Urothelium cell line (cell line): ENCODE measurements around the gene TAPT1.
A peak's percentile ranks its signal among the peaks of the same experiment; 100 is the strongest.
"Not testable (repeated sequence)": the region's sequence is repeated elsewhere in the genome, so short reads cannot be mapped to it uniquely, and the experiment has no call there.

Source experiments
- DNase-seq: peaks from one replicate; pipeline ENCODE4 v3.0.0; 2011; ENCODE audit warnings: low spot score, mixed read lengths
- FAIRE-seq: peaks from 2 replicates; lab custom pipeline; 2011; peaks lifted over from hg19 to GRCh38; lab: Jason Lieb, UNC

Gene TAPT1

DNA sequence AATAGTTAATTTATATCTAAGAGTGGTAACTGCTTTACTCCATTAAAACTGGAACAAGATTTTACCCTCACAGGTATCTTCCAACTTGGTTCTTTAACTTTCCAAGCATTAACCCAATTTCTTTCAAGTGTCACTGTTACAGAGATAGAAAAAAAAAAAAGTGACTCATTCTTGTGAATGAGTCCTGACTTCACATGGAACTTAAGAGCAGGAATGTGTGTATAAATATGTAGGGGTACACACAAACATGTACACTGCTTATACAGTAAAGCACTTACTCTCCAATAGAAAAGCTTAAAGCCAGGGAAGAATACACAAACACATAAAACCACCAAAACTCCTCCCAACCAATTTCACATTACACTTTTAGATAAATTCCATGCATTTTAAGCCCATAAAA, 38.8 kb downstream of the TAPT1 start:
- FAIRE-seq: no peak
- DNase-seq: no peak

DNA sequence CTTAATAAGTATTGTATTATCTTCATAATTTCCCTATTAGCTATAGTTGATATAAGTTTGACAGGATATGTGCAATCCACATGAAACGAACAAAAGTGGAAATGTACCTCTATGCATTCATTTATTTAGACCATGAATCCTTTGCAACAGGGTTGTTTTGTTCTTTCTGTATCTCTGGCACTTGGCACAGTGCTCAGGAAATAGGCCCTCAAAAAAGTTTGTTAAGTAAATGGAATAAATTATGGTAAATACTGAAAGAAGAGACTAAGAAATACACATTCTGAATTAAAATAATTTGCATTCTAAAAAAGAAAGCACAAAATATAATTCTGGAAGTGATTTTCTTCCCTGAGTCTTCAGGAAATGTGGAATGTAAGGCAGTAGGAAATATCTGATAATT, 39.3 kb downstream of the TAPT1 start:
- DNase-seq: no peak
- no peak for FAIRE-seq

GRCh38 chr4:16183604-16184003, 42.7 kb downstream of the TAPT1 start:
- FAIRE-seq (no peak), DNase-seq (no peak)

DNA sequence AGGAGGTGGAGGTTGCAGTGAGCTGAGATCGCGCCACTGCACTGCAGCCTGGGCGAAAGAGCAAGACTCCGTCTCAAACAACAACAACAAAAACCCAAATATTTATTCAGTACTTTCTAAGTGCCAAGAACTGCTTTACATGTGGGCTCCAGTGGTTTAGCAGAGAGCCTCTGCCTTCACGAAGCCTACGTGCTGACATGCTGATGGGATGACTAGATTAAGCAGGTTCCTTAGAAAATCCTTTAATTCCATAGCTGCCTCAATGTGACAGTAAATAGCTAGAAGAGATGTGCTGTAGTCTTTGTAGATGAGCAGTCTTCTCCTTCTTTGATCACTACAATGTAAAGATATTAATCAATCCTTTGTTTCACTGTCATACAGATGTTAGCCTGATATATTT, 49.6 kb downstream of the TAPT1 start:
- DNase-seq (no peak), FAIRE-seq (no peak)

DNA sequence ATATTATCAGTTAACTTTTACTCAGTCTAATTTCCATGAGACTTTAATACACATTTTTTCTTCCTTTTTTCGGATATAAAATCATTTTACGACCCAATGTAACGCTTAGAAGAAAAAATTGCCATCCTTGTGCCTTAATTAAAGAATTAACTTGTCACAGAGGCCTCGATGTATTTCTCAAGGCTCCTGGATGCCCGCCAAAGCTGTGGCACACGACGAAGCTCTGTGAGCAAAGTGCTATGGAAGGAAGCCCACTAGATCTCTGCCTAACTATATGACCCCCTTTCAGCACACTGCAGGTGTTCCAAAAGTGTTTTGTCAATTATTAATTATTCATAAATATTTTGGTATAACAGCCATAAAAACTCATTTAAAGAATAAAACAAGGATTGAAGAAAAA, 54.4 kb downstream of the TAPT1 start:
- FAIRE-seq (no peak), DNase-seq (no peak)

- no peak for FAIRE-seq
- no peak for DNase-seq
Measured at GRCh38 chr4:16169490-16169889, 56.8 kb downstream of the TAPT1 start.

GRCh38 chr4:16168710-16169388, 57.4 kb downstream of the TAPT1 start:
- FAIRE-seq (no peak), DNase-seq (no peak)

GRCh38 chr4:16168144-16168543, 58.1 kb downstream of the TAPT1 start:
- DNase-seq (no peak), FAIRE-seq (no peak)

DNA sequence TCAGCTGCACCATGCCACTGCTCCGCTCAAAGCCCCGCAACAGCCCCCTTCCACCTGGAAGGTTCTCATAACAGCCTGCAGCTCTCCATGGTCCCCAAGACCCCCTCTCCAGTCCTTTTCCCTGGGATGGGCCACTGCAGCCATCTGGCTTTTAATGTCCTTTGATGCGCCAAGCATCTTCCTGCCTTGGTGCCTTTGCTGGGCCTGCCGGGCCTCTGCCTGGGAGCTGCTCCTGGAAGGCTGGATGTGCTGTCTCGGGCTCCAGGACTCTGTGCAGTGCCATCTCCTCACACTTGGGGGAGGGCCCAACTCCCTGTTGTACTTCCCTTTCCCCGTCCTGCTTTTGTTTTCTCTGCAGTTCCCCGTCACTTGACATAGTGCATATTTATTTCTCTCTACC, 60.3 kb downstream of the TAPT1 start:
- DNase-seq (no peak), FAIRE-seq (no peak)

DNA sequence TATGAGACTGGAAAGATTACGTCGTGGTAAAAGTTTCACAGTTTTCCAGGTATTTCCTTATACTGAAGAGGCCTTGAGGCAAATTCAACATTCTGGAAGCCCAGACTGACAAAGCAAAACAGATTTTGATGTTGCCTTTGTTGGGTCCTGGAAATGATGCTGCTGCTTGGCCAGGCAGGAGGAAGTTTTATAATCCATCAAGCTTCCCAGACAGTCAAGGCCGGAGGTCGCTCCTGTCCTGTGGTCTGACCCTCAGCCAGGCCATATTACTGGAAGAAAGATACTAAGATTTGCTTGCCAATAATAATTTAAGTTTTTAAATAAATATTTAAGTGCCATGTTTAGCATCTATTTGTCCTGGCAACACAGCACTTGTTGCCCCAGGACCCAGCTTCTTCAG, 63.4 kb downstream of the TAPT1 start:
- FAIRE-seq (no peak), DNase-seq (no peak)

- no peak for FAIRE-seq
- DNase-seq: no peak
Measured at GRCh38 chr4:16161851-16162408, 64.3 kb downstream of the TAPT1 start.

- no peak for FAIRE-seq
- DNase-seq: no peak
Measured at GRCh38 chr4:16160457-16160856, 65.8 kb downstream of the TAPT1 start.

- DNase-seq: no peak
- FAIRE-seq: no peak
Measured at GRCh38 chr4:16159286-16159685, 67.0 kb downstream of the TAPT1 start.

DNA sequence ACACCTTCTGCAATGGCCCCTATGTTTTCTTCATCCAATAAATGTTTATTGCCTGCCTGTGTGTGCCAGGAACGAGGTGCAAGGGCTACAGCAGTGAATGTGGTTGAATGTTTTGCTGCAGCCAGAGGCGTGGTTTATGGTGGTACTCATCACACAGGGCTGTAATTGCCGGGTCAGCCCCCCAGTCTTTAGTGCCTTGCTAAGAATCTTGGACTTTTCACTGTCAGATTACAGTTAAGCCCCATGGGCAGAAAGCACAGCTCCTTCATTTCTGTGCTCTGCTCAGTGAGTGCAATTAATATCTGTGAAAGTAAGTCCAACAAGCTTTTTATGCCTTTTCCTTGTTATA, 67.8 kb downstream of the TAPT1 start:
- DNase-seq: no peak
- FAIRE-seq: no peak

GRCh38 chr4:16157609-16158503, 68.4 kb downstream of the TAPT1 start:
- no peak for FAIRE-seq

GRCh38 chr4:16155528-16156169, 70.6 kb downstream of the TAPT1 start:
- no peak for DNase-seq
- no peak for FAIRE-seq

More at GRCh38 chr4:16157609-16158503, 68.4 kb downstream of the TAPT1 start:
- no peak for DNase-seq

DNA sequence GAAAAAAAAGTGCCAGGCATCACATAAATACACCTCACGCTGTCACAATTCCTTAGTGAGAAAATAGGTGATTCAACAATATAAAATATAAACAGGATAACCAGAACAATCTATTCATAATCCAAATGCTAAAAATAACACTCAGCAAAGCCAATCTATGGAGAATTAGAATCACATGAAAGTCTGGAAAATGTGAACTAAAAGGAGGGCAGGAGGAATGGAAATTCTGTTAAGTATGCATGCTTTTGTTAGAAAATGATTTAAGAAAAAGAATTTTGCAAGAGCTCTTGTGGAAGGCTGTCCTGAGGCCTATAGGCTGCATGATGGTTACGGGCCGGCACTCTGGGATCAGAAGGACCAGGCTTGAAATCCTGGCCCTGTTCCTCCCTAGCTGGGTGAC, 71.8 kb downstream of the TAPT1 start:
- no peak for DNase-seq
- no peak for FAIRE-seq

DNA sequence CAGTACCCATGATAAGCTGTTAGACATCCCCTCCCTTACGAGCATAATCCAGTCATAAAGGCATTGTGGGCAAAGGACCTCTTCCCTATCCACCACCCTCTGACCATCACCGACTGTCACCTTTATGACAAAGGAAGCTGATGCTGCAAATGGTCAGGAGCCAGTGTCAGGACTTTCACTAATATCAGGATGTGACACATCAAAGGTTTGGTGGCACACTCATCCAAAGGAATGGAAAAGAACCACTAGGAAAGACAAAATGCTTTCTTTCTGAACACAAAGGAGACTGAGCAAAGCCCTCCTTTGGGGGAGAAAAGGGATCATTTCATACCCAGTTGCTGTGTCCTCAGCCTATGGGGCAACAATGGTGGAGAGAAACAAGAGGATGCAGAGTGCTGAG, 75.6 kb downstream of the TAPT1 start:
- no peak for DNase-seq

GRCh38 chr4:16144913-16145312, 81.4 kb downstream of the TAPT1 start:
- not testable (repeated sequence) for FAIRE-seq, DNase-seq

More for the DNA sequence above, 75.6 kb downstream of the TAPT1 start:
- FAIRE-seq: no peak

DNA sequence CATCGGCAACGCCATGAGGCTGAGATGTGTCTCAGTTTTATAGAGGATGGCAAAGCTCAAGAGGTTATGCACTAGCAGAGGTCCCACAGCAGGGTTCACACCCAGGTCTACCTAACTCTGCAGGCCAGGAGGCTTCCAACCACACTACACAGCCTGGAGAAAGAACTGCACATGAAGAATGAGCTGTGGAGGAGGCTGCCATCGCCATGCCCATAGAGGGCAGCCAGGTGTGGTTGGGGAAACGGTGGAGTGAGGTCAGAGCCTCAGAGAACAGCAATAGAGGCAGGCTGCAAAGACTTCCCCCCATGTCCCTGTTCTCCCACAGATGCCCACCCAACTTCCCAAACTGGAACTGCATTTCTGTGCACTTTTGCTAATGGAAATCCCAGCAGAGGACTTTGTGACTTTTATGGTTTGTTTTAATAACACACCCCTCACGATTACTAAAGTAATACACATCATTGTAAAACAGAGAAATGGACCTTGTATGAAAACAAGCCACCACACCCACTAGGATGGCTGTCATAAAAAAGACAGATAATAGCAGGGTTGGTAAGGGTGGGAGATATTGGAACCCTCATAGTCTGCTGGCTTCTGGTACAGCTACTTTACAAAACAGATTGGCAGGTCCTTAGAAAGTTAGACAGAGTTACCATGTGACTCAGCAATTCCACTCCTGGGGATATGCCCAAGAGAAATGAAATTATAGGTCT, 83.5 kb downstream of the TAPT1 start:
- FAIRE-seq: no peak

GRCh38 chr4:16140879-16141249, 85.4 kb downstream of the TAPT1 start:
- FAIRE-seq (no peak), DNase-seq (peak; percentile 78)

More for the DNA sequence above, 83.5 kb downstream of the TAPT1 start:
- no peak for DNase-seq
